ENCODE results near the gene CEP128.

- TF ChIP-seq POLR2AphosphoS5 (IDR thresholded peaks at IDR 0.05; ENCODE audit: borderline replicate concordance, low read depth, low read length) = no peak
- TF ChIP-seq EZH2 (IDR thresholded peaks at IDR 0.05) = no peak
These were observed 11.4 kb downstream of the CEP128 start for GRCh38 chr14:80930095-80930494.
